ENCODE results near the gene PLEKHM1.

DNA sequence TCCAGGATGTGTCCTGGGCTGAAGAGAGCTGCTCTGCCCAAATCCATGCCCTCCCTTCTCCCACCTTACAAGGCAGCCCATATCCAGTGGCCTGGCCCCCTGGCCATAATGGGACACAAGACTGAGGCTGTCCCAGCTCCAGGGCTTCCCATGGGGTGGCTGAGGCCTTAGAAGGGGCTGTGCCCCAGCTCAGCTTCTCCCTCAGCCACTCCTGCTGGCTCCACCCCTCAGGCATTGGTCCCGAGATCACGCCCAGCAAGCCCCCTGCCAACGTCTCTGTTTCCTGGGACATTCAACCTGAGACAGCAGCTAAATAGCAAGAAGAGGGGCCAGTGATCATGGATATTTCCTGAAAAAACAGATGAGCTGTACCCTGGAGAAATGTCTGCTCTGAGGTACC lies 101.2 kb downstream of the PLEKHM1 start:
- TF ChIP-seq POLR2AphosphoS5 (IDR thresholded peaks at IDR 0.05; ENCODE audit: low read depth, low read length) (no peak), POLR2A (IDR thresholded peaks at IDR 0.05; ENCODE audit: low read depth, low read length) (no peak), TAF1 (IDR thresholded peaks at IDR 0.05; ENCODE audit: low read depth, low read length) (no peak), PAX5 (IDR thresholded peaks at IDR 0.05; ENCODE audit: insufficient read depth, low read length, severe bottlenecking) (no peak), SPI1 (IDR thresholded peaks at IDR 0.05; ENCODE audit: low read depth, low read length) (no peak), POU2F2 (IDR thresholded peaks at IDR 0.05; ENCODE audit: low read depth, low read length) (no peak)

Measured in GM12891 (cell line).